Amniotic stem cell (primary cell): Measurements from ENCODE around the gene GSTM1.
"Not testable (repeated sequence)": the region's sequence is repeated elsewhere in the genome, so short reads cannot be mapped to it uniquely, and the experiment has no call there.

Source experiments
- DNase-seq: peaks from one replicate; lab custom pipeline; 2025; lab: John Stamatoyannopoulos, UW

GSTM1 gene

DNA sequence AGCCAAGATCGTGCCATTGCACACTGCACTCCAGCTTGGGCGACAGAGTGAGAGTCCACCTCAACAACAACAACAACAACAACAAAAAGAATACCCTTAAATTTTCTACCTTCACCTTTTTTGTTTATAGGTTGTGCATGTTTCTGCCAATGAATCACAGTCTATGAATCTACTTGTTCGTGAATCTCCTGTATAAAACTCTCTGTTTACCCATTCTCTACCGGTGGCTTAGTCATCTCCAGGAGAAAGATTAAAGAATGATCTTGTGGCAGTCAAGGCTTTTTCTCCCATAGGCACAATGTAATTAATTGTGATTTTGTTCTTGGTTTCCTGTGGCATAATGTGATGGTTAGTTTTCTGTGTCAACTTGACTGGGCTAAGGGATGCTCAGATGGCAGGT, 10.2 kb downstream of the GSTM1 start:
- not testable (repeated sequence) for DNase-seq

GRCh38 chr1:109702940-109703339, 15.3 kb downstream of the GSTM1 start:
- DNase-seq, result not testable (repeated sequence)

DNA sequence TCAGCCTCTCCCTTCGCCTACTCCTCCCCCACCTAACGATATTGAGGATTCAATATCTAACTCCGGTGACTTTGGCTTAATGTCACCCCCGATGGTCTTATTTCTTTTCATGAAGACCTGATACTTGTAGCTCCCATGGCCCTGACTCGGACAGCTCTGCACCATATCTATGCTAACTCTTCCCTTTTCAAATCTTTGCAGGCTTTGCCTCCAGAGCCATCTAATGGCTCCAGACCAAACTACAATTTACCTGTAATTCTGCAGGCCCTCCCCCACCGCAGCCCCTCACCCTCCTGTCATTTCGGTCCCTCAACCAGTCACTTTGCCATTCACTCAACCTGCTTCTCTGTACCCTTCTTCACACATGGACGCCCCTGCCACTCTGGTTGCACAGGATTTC, 16.6 kb downstream of the GSTM1 start:
- DNase-seq, result no peak

GRCh38 chr1:109705411-109705810, 17.8 kb downstream of the GSTM1 start:
- DNase-seq, result no peak

GRCh38 chr1:109708949-109709348, 21.3 kb downstream of the GSTM1 start:
- not testable (repeated sequence) for DNase-seq

GRCh38 chr1:109709822-109710221, 22.2 kb downstream of the GSTM1 start:
- DNase-seq, result not testable (repeated sequence)

GRCh38 chr1:109711593-109712320, 24.1 kb downstream of the GSTM1 start, which contains the start of gene GSTM5:
Gene GSTM5 (plus strand): TSS chr1:109712251. CDS start chr1:109712313, 62 bp downstream.
- not testable (repeated sequence) for DNase-seq

GRCh38 chr1:109712321-109712864, 24.8 kb downstream of the GSTM1 start:
- no peak for DNase-seq

- no peak for DNase-seq
Measured at GRCh38 chr1:109713636-109714035, 26.0 kb downstream of the GSTM1 start.

DNA sequence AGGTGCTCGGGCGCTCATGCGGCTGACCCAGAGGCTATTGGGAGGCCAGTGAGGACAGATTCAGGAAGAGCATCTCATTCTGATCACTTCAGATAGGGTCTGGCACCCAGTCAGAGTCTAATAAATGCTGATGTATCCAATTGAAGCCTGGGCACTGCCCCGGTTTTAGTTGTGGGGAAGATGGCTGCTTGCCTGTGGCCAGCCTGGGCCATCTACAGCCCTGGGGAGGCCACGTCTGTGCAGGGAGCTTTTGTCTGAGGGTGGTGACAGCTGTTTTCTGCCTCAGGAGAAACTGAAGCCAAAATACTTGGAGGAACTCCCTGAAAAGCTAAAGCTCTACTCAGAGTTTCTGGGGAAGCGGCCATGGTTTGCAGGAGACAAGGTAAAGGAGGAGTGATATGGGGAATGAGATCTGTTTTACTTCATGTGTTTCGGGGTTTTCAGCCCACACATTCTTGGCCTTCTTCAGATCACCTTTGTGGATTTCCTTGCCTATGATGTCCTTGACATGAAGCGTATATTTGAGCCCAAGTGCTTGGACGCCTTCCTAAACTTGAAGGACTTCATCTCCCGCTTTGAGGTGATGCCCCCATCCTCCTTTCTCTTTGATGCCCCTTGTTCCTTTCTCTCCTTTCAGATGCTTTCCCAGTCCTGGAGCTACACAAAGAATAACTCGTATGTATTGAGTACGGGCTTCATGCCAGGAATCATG, 27.2 kb downstream of the GSTM1 start:
- DNase-seq, result no peak

DNA sequence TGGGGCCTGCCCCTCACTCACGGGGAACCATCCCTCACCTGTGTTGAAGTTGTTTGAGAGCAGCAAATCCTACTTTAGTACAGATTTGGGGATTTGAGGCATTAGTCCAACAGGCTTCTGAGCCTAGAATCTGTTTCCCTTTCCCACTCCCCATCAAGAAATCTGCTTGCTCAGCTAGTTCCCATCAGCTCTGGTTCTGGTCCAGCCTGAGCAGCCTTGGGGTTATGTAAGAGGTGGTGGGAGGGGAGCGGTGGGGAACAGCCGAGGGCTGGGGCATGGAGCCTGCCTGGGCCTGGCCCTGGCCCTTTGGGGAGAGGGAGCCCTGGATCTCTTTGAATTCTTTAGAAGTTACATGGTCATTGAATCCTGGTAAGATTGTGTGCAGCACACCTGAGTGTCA, 28.5 kb downstream of the GSTM1 start:
- DNase-seq, result no peak

DNA sequence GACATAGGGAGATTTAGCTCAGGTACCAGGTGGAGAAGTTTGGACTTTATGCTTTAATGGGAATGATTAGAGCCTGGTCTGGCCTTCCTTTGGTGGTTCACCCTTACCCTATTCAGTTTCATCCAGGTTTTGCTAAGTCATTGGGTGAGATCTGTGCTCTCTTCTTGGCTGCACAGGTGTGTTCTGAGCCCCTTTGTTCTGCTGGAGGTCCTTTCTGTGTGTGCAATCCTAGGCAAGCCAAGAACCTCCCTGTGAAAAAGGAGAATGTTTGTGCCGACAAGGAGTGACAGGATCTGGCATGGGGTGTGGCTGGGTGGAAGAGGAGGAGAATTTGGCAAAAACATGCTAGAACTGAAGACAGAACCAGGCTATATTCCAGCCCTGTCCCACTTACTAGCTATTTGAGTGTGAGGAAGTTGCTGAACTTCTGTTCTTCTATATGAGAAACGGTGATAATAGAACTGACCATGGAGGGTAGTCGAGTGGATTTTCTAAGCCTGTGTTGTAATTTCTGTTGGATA, 29.0 kb downstream of the GSTM1 start:
- no peak for DNase-seq

- DNase-seq, result no peak
Measured at GRCh38 chr1:109717729-109718128, 30.1 kb downstream of the GSTM1 start.

GRCh38 chr1:109718495-109718894, 30.9 kb downstream of the GSTM1 start:
- DNase-seq, result no peak

GRCh38 chr1:109719337-109719837, 31.8 kb downstream of the GSTM1 start:
- DNase-seq, result no peak

DNA sequence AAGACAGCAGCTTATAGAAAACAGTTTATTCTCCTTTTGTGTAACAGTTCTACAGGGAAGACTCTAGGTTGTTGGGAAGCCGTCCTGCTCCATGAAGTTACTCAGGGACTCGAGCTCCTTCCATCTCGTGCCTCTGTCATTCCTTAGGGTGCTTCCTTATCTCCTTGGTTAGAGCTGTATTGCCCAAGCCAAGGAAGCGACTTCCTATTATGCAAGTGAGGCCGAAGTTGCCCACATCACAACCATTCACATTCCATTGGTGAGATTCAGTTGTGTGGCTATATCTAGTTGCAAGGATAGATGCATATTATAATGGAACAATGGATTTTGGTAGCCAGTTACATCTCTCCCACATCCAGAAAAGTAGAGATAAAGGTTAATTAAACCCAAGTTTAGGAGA, 33.4 kb downstream of the GSTM1 start:
- no peak for DNase-seq

DNA sequence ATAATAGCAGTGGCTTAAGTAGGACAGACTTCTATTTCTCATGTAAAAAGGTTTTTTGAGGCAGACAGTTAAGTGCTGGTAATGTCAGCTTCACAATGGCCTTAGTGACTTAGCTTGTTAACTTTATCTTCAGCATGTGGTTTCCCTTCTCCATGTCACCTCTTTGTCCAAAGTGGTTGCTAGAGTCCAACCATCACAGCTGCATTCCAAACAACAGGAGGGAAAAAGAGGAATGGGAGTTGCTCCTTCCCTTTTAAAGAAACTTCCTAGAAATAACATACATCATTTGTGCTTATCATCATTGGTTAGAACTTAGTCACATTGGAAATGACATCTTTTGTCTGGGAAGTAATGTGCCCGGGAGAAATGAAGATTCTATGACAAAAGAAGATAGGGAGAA, 34.4 kb downstream of the GSTM1 start:
- no peak for DNase-seq

GRCh38 chr1:109722908-109723691, 35.5 kb downstream of the GSTM1 start:
- no peak for DNase-seq

GRCh38 chr1:109724933-109725332, 37.3 kb downstream of the GSTM1 start:
- DNase-seq, result no peak

- no peak for DNase-seq
Measured at GRCh38 chr1:109725510-109725909, 37.9 kb downstream of the GSTM1 start.

GRCh38 chr1:109726007-109726406, 38.4 kb downstream of the GSTM1 start:
- DNase-seq, result no peak
